Body of pancreas (tissue), 4 donors: ENCODE measurements around the gene TEX29. TPM values are rescaled to one million over a fixed set of nuclear protein-coding genes. Genes with fewer than 3 reads are reported as not detected.

Experiments
- ATAC-seq: fragments of 150-250 bp; one replicate; pipeline ENCODE4 v1.9.1; 2016
- DNase-seq, 4 donors: peaks; one replicate each; pipeline ENCODE4 v3.0.0-alpha.2; 2019
- H3K27ac ChIP-seq, 4 donors: fragments of 200-600 bp; sonication (generic); 1 replicate in 3 of 4; 2 replicates in 1 of 4; pipeline versions ENCODE4 v1.5.1 to v1.6.1; 2016 to 2019; ENCODE audit warnings: mild to moderate bottlenecking in 1 of 4, mixed read lengths in 1 of 4, moderate library complexity in 1 of 4
- H3K27me3 ChIP-seq, 2 donors: fragments of 200-600 bp; sonication (generic); one replicate each; pipeline ENCODE4 v1.6.0; 2016; ENCODE audit warnings: mild to moderate bottlenecking in 1 of 2
- H3K36me3 ChIP-seq, 2 donors: fragments of 200-600 bp; sonication (generic); replicated peaks in 1 of 2; 2 replicates each; pipeline ENCODE4 v1.5.1; 2016; ENCODE audit warnings: low read depth in 2 of 2; ENCODE audit not compliant: insufficient read depth in 1 of 2
- H3K4me1 ChIP-seq: fragments of 200-600 bp; sonication (generic); one replicate; pipeline ENCODE4 v1.6.0; 2016
- H3K4me3 ChIP-seq, 2 donors: fragments of 200-600 bp; sonication (generic); 1 replicate in 1 of 2; 2 replicates in 1 of 2; pipeline ENCODE4 v1.5.1; 2016 to 2019
- H3K9me3 ChIP-seq, 3 donors: fragments of 200-600 bp; sonication (generic); 1 replicate in 2 of 3; 2 replicates in 1 of 3; pipeline ENCODE4 v1.5.1; 2016
- CTCF ChIP-seq, 7 experiments: fragments of 450-650 bp in 4 of 7; fragments of 200-600 bp in 3 of 7; sonication (generic) in 3 of 7; IDR thresholded peaks; one replicate each; pipeline ENCODE4 v1.5.1; 2016 to 2019; ENCODE audit warnings: antibody characterized with exemption in 7 of 7
- POLR2A ChIP-seq, 3 donors: fragments of 450-650 bp; IDR thresholded peaks; one replicate each; pipeline ENCODE4 v1.6.1; 2016; ENCODE audit warnings: antibody characterized with exemption in 3 of 3, mild to moderate bottlenecking in 2 of 3
- WGBS, 2 donors: methylation state at CpG; one replicate each; pipeline ENCODE4 v1.1.5; 2017; 5-methylcytosine and 5-hydroxymethylcytosine counted together
- intact Hi-C: fragments of 100-400 bp; cut with DNase I; formaldehyde crosslinking; loops from one replicate; pipeline ENCODE4 v1.15.1; 2023
- total RNA-seq, 2 donors: library from RNA; depleted of rRNA; stranded (reverse); fragments of >200 nt; gene quantifications; one replicate each; pipeline ENCODE4 v1.1.0, GENCODE V29; 2016

TEX29 gene
- total RNA-seq, 2 donors from 2014 or later = not detected

GRCh38 chr13:111335298-111335697 lies 14.9 kb downstream of the TEX29 start:
- Histone ChIP-seq H3K27me3 (no peaks in the 10 kb centered on the region), H3K27ac (no peak overlapping the region), H3K4me3 (no peak overlapping the region), H3K4me1 (no peaks in the 10 kb centered on the region), H3K9me3 (no peaks in the 10 kb centered on the region), H3K36me3 (no peaks in the 10 kb centered on the region)
- TF ChIP-seq CTCF (IDR thresholded peaks at IDR 0.05) = no peak
- no peak for TF ChIP-seq POLR2A (IDR thresholded peaks at IDR 0.05)
- WGBS, 2 donors = 80 to 81% methylated on average over 5 of the region's 5 CpGs
- intact Hi-C loops = no loop called here
- DNase-seq = no peak
- ATAC-seq = no peak

- Histone ChIP-seq H3K4me3 (no peak overlapping the region), H3K36me3 (no peaks in the 10 kb centered on the region), H3K27me3 (no peaks in the 10 kb centered on the region), H3K9me3 (no peaks in the 10 kb centered on the region), H3K27ac (no peak overlapping the region), H3K4me1 (no peaks in the 10 kb centered on the region)
- TF ChIP-seq POLR2A (IDR thresholded peaks at IDR 0.05) = no peak
- intact Hi-C loops = no loop called here
- DNase-seq (no peak), ATAC-seq (no peak)
- 87 to 88% methylated on average over 9 of the region's 9 CpGs for WGBS, 2 donors
These were observed 16.2 kb downstream of the TEX29 start for GRCh38 chr13:111336666-111337065.

GRCh38 chr13:111337206-111337605 lies 16.8 kb downstream of the TEX29 start:
- intact Hi-C loops = no loop called here
- WGBS, 2 donors = 80% methylated on average over 4 of the region's 4 CpGs
- Histone ChIP-seq H3K36me3 (no peaks in the 10 kb centered on the region), H3K27ac (no peak overlapping the region), H3K27me3 (no peaks in the 10 kb centered on the region), H3K9me3 (no peaks in the 10 kb centered on the region), H3K4me1 (no peaks in the 10 kb centered on the region), H3K4me3 (no peak overlapping the region)
- DNase-seq (no peak), ATAC-seq (no peak)
- no peak for TF ChIP-seq POLR2A (IDR thresholded peaks at IDR 0.05)
- TF ChIP-seq CTCF (IDR thresholded peaks at IDR 0.05) = no peak

- Histone ChIP-seq H3K9me3 (no peaks in the 10 kb centered on the region), H3K4me1 (no peaks in the 10 kb centered on the region), H3K27ac (no peak overlapping the region), H3K36me3 (no peaks in the 10 kb centered on the region), H3K27me3 (no peaks in the 10 kb centered on the region), H3K4me3 (no peak overlapping the region)
- no peak for ATAC-seq
- intact Hi-C loops = no loop called here
- DNase-seq = no peak
- no peak for TF ChIP-seq CTCF (IDR thresholded peaks at IDR 0.05)
- no peak for TF ChIP-seq POLR2A (IDR thresholded peaks at IDR 0.05)
- WGBS, 2 donors = 89 to 98% methylated on average over 5 to 9 of the region's 9 CpGs
These were observed 17.3 kb downstream of the TEX29 start for GRCh38 chr13:111337741-111338140.

GRCh38 chr13:111338841-111339240 lies 18.4 kb downstream of the TEX29 start:
- intact Hi-C loops = no loop called here
- H3K9me3 ChIP-seq = no peaks in the 10 kb centered on the region
- H3K36me3 ChIP-seq = no peaks in the 10 kb centered on the region
- no peaks in the 10 kb centered on the region for H3K27me3 ChIP-seq
- no peaks in the 10 kb centered on the region for H3K4me1 ChIP-seq
- ATAC-seq = no peak
- no peak for DNase-seq
- H3K4me3 ChIP-seq = no peak overlapping the region
- no peak overlapping the region for H3K27ac ChIP-seq
- no peak for TF ChIP-seq POLR2A (IDR thresholded peaks at IDR 0.05)
- no peak for TF ChIP-seq CTCF (IDR thresholded peaks at IDR 0.05)
- WGBS, 2 donors = 92 to 93% methylated on average over 11 of the region's 11 CpGs
